PFSK-1 (cell line): Measurements from ENCODE around the gene MAP7D2.

Experiments used
- POLR2AphosphoS5 ChIP-seq: IDR thresholded peaks from 2 replicates; pipeline ENCODE4 v1.6.1; 2012; ENCODE audit warnings: low read depth, mild to moderate bottlenecking, control low read depth, low read length, moderate library complexity
- SIN3A ChIP-seq: IDR thresholded peaks from 2 replicates; pipeline ENCODE4 v1.6.1; 2012; ENCODE audit warnings: mild to moderate bottlenecking, low read length, moderate library complexity, borderline replicate concordance; ENCODE audit not compliant: insufficient read depth
- TAF1 ChIP-seq: IDR thresholded peaks from 2 replicates; pipeline ENCODE4 v1.6.1; 2012; ENCODE audit warnings: low read length, control low read depth, borderline replicate concordance; ENCODE audit not compliant: insufficient read depth
- TF ChIP-seq, protein P1 (sequence below), 2 experiments: IDR thresholded peaks; 2 replicates each; pipeline versions ENCODE4 v1.6.1 to v1.8.0; 2011 to 2012; ENCODE audit warnings: low read depth in 2 of 2, low read length in 2 of 2, control low read depth in 1 of 2, inconsistent platforms in 1 of 2, mild to moderate bottlenecking in 1 of 2, moderate library complexity in 1 of 2; ENCODE audit not compliant: insufficient read depth in 1 of 2

DNA sequence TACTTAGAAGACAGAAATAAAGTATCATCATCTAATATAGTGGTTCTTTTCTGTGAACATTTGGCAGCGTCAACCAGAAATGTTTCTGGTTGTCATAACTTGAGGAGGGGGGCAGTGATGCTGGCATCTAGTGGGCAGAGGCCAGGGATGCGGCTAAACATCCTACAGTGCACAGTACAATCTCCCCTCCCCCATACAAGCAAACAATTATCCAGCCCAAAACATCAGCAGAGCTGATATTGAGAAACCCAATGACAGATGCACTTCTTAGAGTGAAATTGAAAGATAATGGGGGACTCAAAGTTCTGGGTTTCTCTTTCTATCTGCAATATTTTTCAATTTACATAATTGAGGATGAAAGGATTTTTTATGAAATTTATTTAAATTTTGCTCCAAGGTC is 26.9 kb upstream of the MAP7D2 start:
- no peak for TF ChIP-seq POLR2AphosphoS5
- no peak for TF ChIP-seq TAF1
- TF ChIP-seq, protein P1, sequence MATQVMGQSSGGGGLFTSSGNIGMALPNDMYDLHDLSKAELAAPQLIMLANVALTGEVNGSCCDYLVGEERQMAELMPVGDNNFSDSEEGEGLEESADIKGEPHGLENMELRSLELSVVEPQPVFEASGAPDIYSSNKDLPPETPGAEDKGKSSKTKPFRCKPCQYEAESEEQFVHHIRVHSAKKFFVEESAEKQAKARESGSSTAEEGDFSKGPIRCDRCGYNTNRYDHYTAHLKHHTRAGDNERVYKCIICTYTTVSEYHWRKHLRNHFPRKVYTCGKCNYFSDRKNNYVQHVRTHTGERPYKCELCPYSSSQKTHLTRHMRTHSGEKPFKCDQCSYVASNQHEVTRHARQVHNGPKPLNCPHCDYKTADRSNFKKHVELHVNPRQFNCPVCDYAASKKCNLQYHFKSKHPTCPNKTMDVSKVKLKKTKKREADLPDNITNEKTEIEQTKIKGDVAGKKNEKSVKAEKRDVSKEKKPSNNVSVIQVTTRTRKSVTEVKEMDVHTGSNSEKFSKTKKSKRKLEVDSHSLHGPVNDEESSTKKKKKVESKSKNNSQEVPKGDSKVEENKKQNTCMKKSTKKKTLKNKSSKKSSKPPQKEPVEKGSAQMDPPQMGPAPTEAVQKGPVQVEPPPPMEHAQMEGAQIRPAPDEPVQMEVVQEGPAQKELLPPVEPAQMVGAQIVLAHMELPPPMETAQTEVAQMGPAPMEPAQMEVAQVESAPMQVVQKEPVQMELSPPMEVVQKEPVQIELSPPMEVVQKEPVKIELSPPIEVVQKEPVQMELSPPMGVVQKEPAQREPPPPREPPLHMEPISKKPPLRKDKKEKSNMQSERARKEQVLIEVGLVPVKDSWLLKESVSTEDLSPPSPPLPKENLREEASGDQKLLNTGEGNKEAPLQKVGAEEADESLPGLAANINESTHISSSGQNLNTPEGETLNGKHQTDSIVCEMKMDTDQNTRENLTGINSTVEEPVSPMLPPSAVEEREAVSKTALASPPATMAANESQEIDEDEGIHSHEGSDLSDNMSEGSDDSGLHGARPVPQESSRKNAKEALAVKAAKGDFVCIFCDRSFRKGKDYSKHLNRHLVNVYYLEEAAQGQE (IDR thresholded peaks at IDR 0.05; ENCODE audit: insufficient read depth in 1 of 2, low read depth in 2 of 2, low read length in 2 of 2) = no peak
- TF ChIP-seq SIN3A = no peak
